Activated CD4-positive, alpha-beta T cell treated with anti-CD3 and anti-CD28 coated beads, Interleukin-2, amount 50 U/mL, for 4 hours (primary cell): ENCODE data around the gene SMYD2.
A peak's percentile ranks its signal among the peaks of the same experiment; 100 is the strongest.

Source experiments
- DNase-seq, 2 experiments: peaks; one replicate each; pipeline ENCODE4 v3.0.0-alpha.2; 2020

SMYD2 gene

DNA sequence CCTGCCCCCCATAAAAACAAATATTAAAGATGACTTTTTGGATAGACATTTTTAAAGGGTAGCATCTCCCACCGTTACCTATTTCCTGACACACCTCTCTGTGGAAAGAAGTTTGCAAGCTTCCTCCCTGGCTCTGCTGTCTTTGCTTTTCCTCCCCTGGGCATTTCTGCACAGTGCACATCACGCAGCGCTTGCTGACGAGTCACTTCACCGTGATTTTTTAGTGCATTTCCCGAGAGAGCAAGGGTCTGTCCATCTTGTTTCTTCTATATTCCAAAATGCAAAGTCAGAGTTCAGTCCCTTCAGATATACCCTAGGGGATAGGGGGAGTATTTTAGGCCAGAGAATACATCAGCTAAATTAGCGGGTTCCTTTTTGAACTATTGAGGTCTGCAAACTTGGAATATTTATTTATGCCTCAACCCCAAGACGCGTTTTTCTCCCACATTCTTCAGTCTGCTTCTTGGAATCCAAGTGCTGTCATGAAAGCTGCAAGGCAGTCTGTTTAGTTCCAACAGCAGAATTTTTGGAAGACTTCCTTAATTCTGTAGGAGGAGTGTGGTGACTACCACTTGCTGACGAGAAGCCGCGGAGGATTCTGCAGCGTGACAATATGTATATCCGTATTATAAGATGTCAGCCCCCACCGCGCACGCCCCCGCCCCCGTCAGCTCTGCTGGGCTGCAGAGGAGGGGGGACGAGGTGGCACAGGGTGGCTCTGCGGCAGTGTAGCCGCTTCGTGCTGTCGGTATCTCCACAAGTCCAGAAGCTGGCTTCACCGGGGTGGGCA, 22.4 kb downstream of the SMYD2 start:
- no peak for DNase-seq

DNA sequence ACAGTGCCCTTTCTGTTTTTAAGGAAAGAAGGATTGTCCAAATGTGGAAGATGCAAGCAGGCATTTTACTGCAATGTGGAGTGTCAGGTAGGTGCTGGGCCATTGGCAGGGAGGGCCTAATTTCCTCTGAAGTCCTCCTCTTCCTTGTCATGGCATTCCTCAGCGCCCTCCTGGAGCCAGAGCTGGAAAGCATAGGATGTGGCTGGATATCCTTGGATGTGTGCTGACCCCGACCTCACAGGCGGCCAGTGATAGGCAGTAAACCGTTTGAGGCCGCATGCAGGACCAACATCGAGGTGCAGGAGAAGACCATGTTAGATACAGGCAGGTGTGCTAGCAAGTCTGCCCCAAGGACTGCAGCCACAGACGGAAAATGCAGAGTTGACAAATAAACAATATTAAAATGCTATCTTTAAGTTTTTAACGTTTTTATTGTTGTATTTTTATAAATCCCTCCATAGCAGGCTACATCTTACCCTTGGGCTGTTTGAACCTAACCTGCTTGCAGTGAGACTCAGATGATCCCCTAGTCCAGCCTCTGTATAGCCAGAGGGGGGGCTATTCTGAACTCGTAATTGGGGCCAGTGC, 24.3 kb downstream of the SMYD2 start:
- no peak for DNase-seq

DNA sequence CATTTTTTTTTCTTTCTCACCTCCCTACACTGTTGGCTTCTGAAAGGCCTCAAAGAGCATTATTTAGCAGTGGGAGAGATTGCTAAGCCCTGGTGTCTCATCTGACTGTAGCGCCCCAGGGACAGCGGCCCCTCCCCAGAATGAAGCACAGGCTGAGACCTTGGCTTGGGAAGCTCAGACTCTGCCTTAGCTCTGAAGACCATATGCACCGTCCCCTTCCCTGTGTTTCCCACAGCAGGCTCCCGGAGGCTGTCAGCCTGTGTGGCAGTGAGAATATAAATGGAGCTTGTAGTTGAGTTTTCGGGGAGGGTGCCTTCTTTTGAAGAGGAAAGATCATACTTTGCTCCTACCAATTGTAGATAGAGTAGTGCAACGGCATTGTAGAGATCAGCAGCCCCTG, 25.3 kb downstream of the SMYD2 start:
- no peak for DNase-seq

DNA sequence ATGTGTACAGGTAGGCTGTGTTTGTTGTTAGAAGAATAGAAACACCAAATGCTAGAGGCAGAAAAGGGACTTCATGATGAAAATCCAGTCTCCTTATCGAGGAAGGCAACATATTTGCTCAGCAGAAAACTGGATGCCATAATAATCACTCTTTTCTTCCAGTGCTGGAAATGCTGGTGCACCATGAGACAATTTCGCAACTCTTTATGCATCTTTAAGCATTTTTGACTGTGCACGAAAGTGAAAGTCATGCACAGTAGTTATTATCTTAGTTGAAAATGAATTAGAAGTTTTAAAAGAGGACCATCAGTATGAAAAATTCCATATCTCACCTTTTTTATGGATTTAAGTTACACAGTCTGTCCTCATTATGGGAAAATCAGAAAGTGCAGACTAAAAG, 29.1 kb downstream of the SMYD2 start:
- no peak for DNase-seq

DNA sequence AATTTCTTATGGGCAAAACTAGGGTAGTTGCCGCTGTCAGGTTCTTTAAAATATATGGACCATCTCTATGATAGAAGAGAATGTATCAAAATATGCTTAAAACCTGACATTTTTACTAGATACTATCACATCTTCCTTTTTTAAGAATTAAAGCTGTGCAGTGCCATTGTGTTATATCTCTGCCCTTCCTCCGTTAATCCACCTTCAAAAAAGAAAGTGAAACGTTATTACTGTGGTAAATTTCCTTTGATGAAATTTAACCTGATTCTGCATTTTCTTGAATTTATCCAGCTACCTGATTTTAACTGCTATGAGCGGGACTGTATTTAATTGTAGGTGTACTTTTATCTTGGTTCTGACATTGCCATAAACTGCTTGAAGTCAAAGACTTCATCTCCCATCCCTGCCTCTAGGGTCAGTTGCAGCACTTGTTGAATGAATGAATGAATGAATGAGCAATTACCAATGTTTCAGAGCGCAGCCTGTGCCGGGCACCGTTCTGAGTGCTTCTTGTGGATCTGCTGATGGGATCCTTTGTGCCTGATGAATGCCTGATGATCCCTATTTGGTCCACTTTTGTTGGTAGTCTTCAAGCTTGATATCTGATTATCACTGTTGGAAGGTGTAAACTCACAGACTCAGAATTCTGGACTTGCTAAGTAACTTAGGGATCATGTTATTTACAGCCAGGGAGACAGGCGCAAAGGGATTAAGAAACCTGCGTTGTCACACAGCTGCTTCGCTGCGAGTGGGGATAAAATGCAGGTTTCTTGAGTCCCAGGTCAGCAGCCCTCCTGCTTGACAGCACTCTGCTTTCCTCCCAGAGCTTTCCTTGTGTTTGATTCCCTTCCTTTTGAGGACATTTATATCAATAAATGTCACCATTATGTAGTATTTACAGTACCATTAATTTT, 30.1 kb downstream of the SMYD2 start:
- DNase-seq, result no peak

DNA sequence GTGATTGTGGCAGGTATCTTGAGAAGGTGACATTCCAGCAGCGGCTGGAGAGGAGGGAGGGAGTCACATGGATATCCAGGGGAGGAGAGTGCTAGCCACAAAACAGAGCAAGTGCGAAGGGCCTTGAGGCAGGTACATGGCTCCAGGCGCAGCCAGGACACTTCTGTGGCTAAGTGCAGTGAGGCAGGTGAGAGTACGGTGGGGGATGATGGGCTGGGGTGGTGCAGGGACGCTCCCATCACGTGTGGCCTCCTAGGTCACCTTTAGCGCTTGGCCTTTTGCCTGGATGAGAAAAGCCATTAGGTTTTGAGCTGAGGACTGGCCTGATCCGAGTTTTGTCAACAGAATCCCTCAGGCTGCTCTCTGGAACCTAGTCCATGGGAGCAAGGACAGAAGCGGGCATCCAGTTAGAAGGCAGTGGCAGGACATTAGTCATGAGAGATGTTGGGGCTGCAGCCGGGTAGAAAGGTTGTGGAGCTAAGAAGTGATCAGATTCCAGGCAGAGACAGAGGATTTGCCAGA, 31.6 kb downstream of the SMYD2 start:
- DNase-seq, result no peak

DNA sequence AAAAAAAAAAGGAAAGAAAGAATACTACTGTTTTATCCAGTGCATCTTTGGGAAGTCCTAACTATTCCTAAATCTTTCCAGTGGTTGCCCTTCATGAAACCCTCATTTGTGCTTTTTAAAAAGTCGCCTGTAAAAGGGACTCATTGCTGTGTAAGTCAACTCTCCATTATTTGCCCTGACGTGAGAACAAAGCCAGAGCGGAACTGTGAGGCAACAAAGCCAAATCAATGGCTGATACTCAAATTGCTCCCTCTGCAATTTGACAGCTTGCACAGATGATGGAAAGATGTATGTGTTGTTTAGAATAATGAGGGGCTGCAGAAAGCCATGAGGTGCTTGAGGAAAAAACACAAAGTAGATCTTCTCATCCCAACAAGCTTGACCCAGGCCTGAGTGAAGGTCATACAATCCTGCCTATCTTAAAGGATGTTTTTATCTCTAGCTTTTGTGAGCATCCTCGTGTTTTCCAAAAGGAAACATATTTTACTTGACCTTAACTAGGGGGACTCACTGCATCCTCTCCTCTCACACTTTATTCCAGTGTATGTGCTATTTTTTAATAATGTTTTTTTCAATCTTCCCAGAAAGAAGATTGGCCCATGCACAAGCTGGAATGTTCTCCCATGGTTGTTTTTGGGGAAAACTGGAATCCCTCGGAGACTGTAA, 33.4 kb downstream of the SMYD2 start:
- DNase-seq, result no peak

DNA sequence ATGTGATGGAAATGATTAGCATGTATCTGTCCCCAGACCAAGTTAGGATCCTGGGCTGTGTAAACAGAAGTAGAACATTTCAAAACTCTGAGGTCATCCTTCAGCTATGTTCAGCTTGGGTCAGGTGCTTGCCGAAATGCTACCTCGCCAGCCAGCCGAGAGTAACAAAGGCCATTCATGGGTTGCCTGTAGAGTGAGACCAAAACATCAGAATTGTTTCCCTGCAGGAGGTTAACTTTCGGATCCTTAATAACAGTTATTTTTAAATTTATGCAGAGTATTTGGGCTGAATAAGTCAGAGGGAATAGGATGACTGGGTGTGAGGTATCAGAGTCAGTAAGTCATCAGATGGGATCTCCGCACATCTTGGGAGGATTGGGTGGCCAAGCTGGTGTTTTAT, 35.6 kb downstream of the SMYD2 start:
- no peak for DNase-seq

DNA sequence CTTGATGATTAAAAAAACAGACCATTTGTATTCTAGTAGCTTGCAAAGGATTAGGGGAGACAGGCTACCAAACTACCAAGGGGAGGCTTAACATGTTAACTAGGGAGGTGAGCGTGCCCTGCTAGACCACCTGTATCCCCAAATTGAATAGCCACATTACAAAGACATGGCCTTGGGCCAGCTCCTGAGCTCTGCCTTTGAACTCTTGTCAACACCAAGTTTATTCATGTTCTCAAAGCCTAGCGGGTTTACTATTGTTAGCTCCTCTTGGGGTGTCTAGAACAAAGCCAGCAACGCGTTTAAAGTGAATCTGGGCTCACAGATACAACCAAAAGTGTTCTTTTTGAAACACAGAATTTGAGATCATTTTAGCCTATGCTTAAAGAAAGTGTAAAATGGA, 36.3 kb downstream of the SMYD2 start:
- no peak for DNase-seq

DNA sequence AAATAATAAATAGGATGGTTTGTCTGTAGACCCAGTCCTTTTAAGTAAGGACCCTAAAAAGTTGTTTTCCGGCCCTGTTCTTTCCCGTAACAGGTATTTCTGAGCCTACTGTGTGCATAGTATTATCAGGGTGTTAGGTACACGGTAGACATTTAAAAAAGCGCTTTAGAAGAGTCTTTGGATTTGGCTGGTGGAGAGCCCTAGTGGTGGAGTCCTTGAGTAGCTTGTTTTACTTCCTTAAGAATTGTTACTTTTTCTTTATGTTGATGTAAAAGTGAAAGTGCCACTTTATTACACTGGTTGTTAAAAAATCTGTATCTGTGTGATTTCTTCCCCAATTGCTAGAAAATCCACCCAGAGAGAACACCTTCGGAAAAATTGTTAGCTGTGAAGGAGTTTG, 36.8 kb downstream of the SMYD2 start:
- no peak for DNase-seq

DNA sequence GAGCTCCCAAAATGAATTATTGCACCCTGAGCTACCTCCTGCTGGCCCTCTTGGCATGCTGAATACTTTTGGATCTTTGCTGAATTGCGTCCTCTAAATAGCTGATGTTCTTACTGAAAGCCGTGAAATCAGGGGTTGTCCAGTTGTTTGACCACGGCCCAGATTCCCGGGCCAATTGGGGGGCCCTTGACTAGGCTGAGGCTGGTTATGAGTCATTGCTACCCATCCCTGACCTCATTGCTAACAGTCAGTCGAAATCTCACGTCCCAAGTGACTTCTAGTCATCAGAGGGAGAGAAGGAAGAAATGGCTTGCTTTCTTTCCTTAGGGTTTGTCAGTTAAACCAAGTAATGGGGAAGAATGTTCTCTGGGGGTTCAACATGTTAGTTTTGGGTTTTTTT, 37.4 kb downstream of the SMYD2 start:
- DNase-seq, result no peak

DNA sequence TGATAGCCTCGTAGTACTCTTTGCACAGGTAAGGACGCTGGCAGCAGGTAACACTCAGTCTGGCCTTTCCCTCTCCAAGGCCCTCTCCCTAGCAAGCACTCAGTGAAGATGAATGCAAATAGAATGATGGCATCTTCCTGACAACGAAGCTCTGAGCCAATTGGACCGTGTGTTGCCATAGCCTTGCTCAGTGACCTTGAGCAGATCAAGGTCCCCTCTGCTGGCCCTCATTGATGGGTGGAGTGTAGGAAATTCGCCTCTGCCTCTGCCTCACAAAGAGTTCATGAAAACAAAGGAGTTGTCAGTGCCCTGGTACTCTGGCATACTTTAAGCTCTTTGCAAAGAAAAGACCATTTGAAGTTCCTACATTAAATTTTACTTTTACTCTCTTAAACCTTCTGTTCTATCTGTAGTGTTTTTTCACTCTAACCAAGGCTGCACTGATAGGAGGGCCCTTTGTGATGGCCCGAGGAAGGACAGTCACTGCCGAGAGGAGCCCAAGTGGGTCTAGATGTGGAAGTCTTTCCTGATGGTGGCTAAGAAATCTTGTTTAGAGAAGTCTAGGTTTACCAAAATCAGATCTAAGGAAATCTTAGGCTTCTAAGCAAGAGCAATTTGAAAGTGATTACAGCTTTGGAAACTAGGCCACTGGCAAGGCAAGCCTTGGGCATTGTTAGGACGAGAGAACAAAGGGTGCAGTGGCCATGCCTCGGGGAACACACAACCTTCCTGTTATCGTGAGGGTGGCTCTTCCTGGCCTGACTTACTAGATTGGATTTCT, 38.2 kb downstream of the SMYD2 start:
- DNase-seq, result no peak

DNA sequence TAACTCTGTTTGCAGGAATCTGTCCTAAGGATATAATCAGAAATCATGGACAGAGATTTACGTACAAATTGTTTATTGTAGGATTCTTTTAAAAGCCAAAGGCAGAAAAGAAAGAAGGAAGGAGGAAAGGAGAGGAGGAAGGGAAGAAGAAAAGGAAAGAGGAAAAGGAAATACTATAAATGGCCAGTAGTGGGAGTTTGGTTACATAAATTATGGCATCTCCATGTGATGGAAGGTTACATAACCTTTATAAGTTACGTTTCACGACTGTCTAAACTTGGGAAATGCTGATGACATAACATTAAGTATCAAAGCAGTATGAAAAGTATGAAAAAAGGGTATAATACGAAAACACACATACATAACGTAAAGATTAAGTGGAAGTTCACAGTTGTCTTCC, 39.0 kb downstream of the SMYD2 start:
- no peak for DNase-seq

DNA sequence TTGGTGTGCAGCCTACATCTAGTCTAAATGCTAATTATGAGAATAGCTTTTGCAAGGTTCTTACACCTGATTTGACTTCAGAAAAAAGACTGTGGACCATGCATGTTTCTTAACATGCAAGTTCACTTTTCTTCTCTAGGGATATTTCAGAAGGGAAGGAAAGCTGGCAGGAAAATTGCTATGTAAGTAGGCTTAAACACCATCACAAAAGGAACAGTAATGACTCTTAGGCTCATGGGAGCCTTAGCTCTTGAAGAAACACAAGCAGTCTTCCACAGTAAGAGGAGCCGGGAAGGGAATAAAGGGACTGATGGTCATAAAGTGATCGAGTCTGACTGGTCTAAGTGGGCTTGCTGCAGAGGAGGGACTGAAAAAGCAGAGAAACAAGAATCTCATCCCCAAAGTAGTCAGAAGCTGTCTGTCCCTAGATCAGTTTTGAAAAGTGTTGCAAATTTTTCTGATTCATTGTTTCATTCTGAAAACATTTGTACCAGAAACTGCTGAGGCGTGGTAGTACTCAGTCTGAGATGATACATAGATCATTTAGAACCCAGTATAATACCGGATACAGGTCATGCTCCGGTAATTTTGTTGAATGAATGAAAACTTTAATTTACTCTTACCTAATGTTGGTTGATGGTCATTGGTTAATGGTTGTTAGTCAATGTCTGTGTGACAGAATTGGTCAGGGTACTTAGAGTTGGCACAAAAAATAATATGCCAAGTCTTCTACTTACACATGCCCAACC, 40.9 kb downstream of the SMYD2 start:
- DNase-seq, result no peak

DNA sequence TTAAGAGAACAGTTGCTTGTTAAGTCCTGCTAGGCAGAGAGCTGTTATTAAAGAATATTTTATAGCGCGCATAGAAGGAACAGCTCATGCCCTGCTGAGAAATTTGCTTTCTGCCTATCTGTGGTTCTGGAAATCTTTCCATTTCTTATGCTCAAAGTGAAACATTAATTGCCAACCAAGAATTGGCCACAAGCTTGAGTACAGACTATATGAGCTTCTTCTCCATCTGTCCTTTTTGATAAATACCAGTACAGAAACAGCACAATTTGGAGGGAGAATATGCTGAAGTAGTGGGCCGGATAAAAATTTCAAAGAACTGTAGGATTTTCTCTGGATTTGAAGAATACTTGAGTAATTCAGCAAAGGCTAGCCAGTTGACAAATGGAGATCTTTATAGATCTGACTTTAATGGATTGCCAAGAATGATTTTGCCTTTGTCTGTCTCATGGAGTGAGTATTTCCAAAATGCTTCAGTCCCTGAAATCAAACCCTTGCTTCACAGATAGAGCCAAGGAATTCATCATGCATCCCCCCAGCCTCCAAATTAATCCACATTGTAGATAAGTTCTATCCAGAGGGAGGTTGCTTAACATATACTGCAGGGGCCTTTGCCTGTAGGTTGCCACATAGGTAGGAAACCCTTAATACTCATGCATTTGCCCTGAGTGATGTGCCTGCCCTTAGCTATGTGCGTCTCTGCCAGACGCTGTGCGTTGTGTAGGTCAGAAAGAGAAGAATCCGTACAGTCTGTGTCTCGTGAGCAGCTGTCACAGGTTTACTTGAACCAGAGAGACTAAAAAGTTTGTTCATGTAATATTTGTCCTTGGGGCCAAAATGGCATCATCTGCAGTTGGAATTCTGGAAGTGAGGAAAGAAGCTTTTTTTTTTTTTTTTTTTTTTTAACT, 44.2 kb downstream of the SMYD2 start:
- no peak for DNase-seq

DNA sequence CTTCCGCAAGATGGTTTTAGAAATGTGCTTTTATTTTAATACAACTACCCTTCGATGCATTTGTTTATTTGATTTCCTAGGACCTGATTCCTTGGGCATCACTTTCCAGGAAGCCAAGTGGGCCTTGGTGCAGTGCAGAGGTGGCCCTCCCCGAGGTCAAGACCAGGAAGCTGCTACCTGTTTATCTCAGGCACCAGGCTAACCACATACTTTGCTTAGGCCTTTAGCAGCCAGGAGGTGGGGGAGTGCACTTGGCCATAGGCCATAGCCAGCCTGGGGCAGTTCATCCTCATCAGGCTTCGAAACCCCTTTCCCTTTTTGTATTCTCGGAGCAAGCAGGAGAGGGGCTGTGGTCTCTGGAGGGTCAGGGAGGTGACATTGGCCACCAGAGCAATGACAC, 45.4 kb downstream of the SMYD2 start:
- DNase-seq, result no peak

DNA sequence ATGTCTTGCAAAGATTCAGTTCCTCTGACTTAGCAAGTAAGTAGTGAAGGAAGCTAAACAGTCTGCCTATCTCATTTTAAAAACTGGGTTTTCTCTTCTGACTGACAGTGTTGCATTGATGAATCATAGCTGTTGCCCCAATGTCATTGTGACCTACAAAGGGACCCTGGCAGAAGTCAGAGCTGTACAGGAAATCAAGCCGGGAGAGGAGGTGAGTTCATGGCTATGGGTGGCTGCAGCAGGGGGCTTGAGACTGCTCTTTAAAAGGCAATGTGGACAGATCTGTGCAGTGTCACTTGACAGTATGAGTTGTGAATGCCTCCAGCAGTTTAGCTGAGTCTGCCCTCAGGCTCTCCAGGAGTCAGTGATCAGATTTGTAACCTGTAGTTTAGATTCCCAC, 46.6 kb downstream of the SMYD2 start:
- no peak for DNase-seq

DNA sequence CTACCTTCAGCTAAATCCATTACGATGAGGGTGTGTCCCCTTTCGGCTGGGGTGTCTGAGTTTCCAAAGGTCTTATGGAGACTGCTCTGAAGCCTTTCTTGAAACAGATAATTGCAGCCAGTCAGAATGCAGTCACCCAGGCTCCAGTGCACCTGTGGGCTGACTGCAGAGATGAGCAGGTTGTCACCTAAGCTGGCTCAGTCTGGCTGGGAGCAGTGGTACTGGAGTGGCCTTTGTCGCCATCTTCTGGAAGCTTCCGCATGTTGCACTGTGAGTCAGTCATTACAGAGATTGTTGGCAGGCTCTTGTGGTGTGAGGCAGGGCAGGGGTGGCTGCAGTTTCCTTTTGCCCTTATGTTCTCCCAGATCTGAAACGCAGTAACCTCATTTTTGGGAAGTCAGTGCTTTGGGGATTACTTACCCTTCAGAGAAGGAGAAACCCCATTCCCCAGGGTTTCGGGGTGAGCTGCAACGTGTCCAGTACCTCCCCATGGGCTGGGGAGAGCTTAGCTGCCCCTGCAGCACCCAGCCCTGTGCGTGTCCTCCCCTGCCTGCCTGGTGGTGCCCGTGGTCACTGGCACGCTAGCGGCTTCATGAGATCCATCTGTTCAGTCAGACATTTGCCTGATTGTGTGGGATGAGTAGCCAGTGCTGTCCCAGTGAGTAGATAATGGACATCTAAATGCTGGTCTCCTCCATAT, 48.0 kb downstream of the SMYD2 start:
- peak; percentile 72 to 75 for DNase-seq

DNA sequence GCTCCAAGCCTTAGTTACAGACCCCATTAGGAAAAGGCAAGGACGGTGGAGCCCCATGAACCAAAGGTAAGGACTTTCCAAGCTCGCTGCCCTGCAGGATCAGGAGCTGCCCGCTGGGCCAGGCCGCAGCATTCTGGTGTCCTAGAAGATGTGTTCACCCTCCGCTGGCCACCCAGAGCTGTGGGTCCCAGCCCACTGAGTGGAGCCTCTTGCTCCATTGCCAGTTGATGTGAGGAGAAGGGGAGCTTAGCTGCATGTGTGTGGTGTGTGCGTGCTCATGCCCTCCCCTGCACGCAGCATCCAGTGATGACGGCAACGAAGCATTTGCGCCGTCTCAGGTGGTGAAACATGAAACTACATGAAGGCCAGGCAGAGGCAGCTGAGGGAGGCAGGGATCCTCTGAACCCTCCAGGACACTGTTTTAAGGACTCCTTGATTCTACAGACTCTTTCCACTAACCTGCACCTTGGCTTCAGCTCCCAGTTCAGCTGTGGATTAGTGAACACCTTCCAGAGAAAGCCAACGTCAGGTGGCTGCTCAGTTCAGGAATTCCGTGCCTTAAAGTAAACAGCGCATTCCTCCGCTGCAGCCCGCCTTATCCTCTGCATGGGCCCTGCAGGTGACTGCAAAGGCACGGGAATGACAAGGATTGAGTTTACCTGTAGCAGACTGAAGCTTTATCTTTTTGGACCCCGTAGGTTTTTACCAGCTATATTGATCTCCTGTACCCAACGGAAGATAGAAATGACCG, 48.7 kb downstream of the SMYD2 start:
- no peak for DNase-seq
